Activated naive CD8-positive, alpha-beta T cell treated with anti-CD3 and anti-CD28 coated beads, Interleukin-2, amount 10 ng/mL, durations not matched to agents 7 days and 5 days (primary cell): Measurements from ENCODE around the gene RERE. TPM values are rescaled to one million over a fixed set of nuclear protein-coding genes. Genes with fewer than 3 reads are reported as not detected.

Source experiments
- ATAC-seq: fragments of 150-1000 bp; cut with Tn5 transposase; one replicate; pipeline ENCODE4 v1.10.0; 2021; ENCODE audit warnings: low read depth, moderate library complexity
- POLR2A ChIA-PET: fragments of 350-600 bp; sonication (Branson Sonifier 250); formaldehyde crosslinking; loops from one replicate; lab custom pipeline; 2021; ENCODE audit warnings: antibody characterized with exemption; lab: Charles Lee
- DNase-seq: peaks from one replicate; pipeline ENCODE4 v3.0.0; 2021
- H3K27ac Mint-ChIP-seq: one replicate; pipeline ENCODE4 v1.8.0; 2022; ENCODE audit warnings: mild to moderate bottlenecking, mixed read lengths
- H3K27me3 Mint-ChIP-seq: one replicate; pipeline ENCODE4 v1.8.0; 2022; ENCODE audit warnings: mild to moderate bottlenecking, moderate library complexity, mixed read lengths
- H3K36me3 Mint-ChIP-seq: one replicate; pipeline ENCODE4 v1.8.0; 2021; ENCODE audit warnings: mild to moderate bottlenecking, mixed read lengths
- H3K4me1 Mint-ChIP-seq: one replicate; pipeline ENCODE4 v1.8.0; 2021; ENCODE audit warnings: mixed read lengths
- H3K4me3 Mint-ChIP-seq: one replicate; pipeline ENCODE4 v1.8.0; 2022; ENCODE audit warnings: mild to moderate bottlenecking, moderate library complexity, mixed read lengths
- H3K9me3 Mint-ChIP-seq: one replicate; pipeline ENCODE4 v1.8.0; 2021; ENCODE audit warnings: mixed read lengths
- total RNA-seq, 2 experiments: library from RNA; stranded (reverse); gene quantifications; one replicate each; pipeline ENCODE4 v1.2.3, GENCODE V29; 2021

RERE gene
- total RNA-seq, 2 experiments from 2014 or later = 64.4 to 68.7 TPM

GRCh38 chr1:8329858-8330257 is 487.6 kb downstream of the RERE start:
- no peak overlapping the region for H3K27ac Mint-ChIP-seq
- ATAC-seq (no peak), DNase-seq (no peak)
- no peaks in the 10 kb centered on the region for H3K9me3 Mint-ChIP-seq
- POLR2A ChIA-PET = no interaction called here
- no peaks in the 10 kb centered on the region for H3K36me3 Mint-ChIP-seq
- no peak overlapping the region for H3K4me3 Mint-ChIP-seq
- H3K4me1 Mint-ChIP-seq = no peaks in the 10 kb centered on the region
- no peaks in the 10 kb centered on the region for H3K27me3 Mint-ChIP-seq

GRCh38 chr1:8329439-8329838 is 488.0 kb downstream of the RERE start:
- POLR2A ChIA-PET = no interaction called here
- H3K9me3 Mint-ChIP-seq = no peaks in the 10 kb centered on the region
- H3K36me3 Mint-ChIP-seq = no peaks in the 10 kb centered on the region
- H3K4me1 Mint-ChIP-seq = no peaks in the 10 kb centered on the region
- ATAC-seq = no peak
- H3K4me3 Mint-ChIP-seq = no peak overlapping the region
- no peak for DNase-seq
- no peaks in the 10 kb centered on the region for H3K27me3 Mint-ChIP-seq
- H3K27ac Mint-ChIP-seq = no peak overlapping the region

- no peak overlapping the region for H3K4me3 Mint-ChIP-seq
- no peaks in the 10 kb centered on the region for H3K9me3 Mint-ChIP-seq
- no peak overlapping the region for H3K27ac Mint-ChIP-seq
- no peaks in the 10 kb centered on the region for H3K36me3 Mint-ChIP-seq
- H3K4me1 Mint-ChIP-seq = no peaks in the 10 kb centered on the region
- POLR2A ChIA-PET = no interaction called here
- ATAC-seq (no peak), DNase-seq (no peak)
- H3K27me3 Mint-ChIP-seq = no peaks in the 10 kb centered on the region
Observed at GRCh38 chr1:8328271-8328670, 489.2 kb downstream of the RERE start.

- Mint-ChIP-seq H3K36me3 (no peaks in the 10 kb centered on the region), H3K4me3 (no peak overlapping the region), H3K9me3 (peaks cover 2% of the 10 kb centered on the region), H3K27me3 (peaks cover 3% of the 10 kb centered on the region), H3K4me1 (peaks cover 3% of the 10 kb centered on the region), H3K27ac (no peak overlapping the region)
- DNase-seq = no peak
- POLR2A ChIA-PET = no interaction called here
- no peak for ATAC-seq
Observed at GRCh38 chr1:8326265-8326664, 491.2 kb downstream of the RERE start.

- DNase-seq (no peak), ATAC-seq (no peak)
- H3K4me3 Mint-ChIP-seq = no peak overlapping the region
- peaks cover 3% of the 10 kb centered on the region for H3K4me1 Mint-ChIP-seq
- H3K27me3 Mint-ChIP-seq = peaks cover 3% of the 10 kb centered on the region
- H3K9me3 Mint-ChIP-seq = peaks cover 2% of the 10 kb centered on the region
- no peak overlapping the region for H3K27ac Mint-ChIP-seq
- no peaks in the 10 kb centered on the region for H3K36me3 Mint-ChIP-seq
- POLR2A ChIA-PET = no interaction called here
Observed at GRCh38 chr1:8325771-8326170, 491.7 kb downstream of the RERE start.

- H3K4me1 Mint-ChIP-seq = peaks cover 3% of the 10 kb centered on the region
- H3K4me3 Mint-ChIP-seq = no peak overlapping the region
- DNase-seq = no peak
- POLR2A ChIA-PET = no interaction called here
- H3K27me3 Mint-ChIP-seq = peaks cover 10% of the 10 kb centered on the region
- no peak for ATAC-seq
- H3K27ac Mint-ChIP-seq = no peak overlapping the region
- peaks cover 2% of the 10 kb centered on the region for H3K9me3 Mint-ChIP-seq
- H3K36me3 Mint-ChIP-seq = no peaks in the 10 kb centered on the region
Observed at GRCh38 chr1:8324176-8324810, 493.1 kb downstream of the RERE start.

GRCh38 chr1:8323706-8324105 is 493.7 kb downstream of the RERE start:
- Mint-ChIP-seq H3K9me3 (peaks cover 2% of the 10 kb centered on the region), H3K27me3 (peaks cover 12% of the 10 kb centered on the region), H3K4me3 (no peak overlapping the region), H3K4me1 (peaks cover 3% of the 10 kb centered on the region), H3K36me3 (no peaks in the 10 kb centered on the region), H3K27ac (no peak overlapping the region)
- POLR2A ChIA-PET = no interaction called here
- ATAC-seq (no peak), DNase-seq (no peak)

GRCh38 chr1:8321612-8322011 is 495.8 kb downstream of the RERE start:
- Mint-ChIP-seq H3K27me3 (peaks cover 25% of the 10 kb centered on the region), H3K9me3 (peaks cover 2% of the 10 kb centered on the region), H3K36me3 (no peaks in the 10 kb centered on the region), H3K27ac (no peak overlapping the region), H3K4me3 (no peak overlapping the region), H3K4me1 (peaks cover 5% of the 10 kb centered on the region)
- no peak for ATAC-seq
- DNase-seq = no peak
- POLR2A ChIA-PET = no interaction called here

- DNase-seq (no peak), ATAC-seq (no peak)
- H3K9me3 Mint-ChIP-seq = peaks cover 2% of the 10 kb centered on the region
- POLR2A ChIA-PET = interaction anchor here (0.6 kb wide), 1 partner anchor 204 kb away, joined by 4 read pairs; no protein-coding TSS in a partner anchor
- no peaks in the 10 kb centered on the region for H3K36me3 Mint-ChIP-seq
- H3K27me3 Mint-ChIP-seq = peaks cover 52% of the 10 kb centered on the region
- H3K4me3 Mint-ChIP-seq = peak overlapping the region; percentile 61
- peaks cover 5% of the 10 kb centered on the region for H3K4me1 Mint-ChIP-seq
- no peak overlapping the region for H3K27ac Mint-ChIP-seq
Observed at GRCh38 chr1:8318436-8318835, 499.0 kb downstream of the RERE start.

- DNase-seq = peak; percentile 87
- POLR2A ChIA-PET = interaction anchor here (0.6 kb wide), 1 partner anchor 205 kb away, joined by 4 read pairs; no protein-coding TSS in a partner anchor
- H3K4me1 Mint-ChIP-seq = peaks cover 5% of the 10 kb centered on the region
- peaks cover 2% of the 10 kb centered on the region for H3K9me3 Mint-ChIP-seq
- peak within 1 kb of the TSS; percentile 75 for H3K4me3 Mint-ChIP-seq
- H3K27me3 Mint-ChIP-seq = peaks cover 52% of the 10 kb centered on the region
- H3K36me3 Mint-ChIP-seq = no peaks in the 10 kb centered on the region
- ATAC-seq = peak; percentile 84
- no peak within 1 kb of the TSS for H3K27ac Mint-ChIP-seq
Observed at GRCh38 chr1:8317647-8318381, 499.6 kb downstream of the RERE start, which contains the start of gene SLC45A1. TSS of gene SLC45A1 (plus strand) at chr1:8318114. CDS start at chr1:8324330, 6,216 bp downstream.

GRCh38 chr1:8315573-8316475 is 501.6 kb downstream of the RERE start:
- Mint-ChIP-seq H3K4me3 (no peak overlapping the region), H3K27me3 (peaks cover 51% of the 10 kb centered on the region)

GRCh38 chr1:8314346-8315280 is 502.8 kb downstream of the RERE start:
- peaks cover 2% of the 10 kb centered on the region for H3K4me1 Mint-ChIP-seq
- no peaks in the 10 kb centered on the region for H3K9me3 Mint-ChIP-seq
- DNase-seq = peak; percentile 43
- H3K27me3 Mint-ChIP-seq = peaks cover 45% of the 10 kb centered on the region
- POLR2A ChIA-PET = no interaction called here
- no peak overlapping the region for H3K4me3 Mint-ChIP-seq
- H3K36me3 Mint-ChIP-seq = no peaks in the 10 kb centered on the region
- ATAC-seq = no peak
- H3K27ac Mint-ChIP-seq = no peak overlapping the region

More at GRCh38 chr1:8315573-8316475, 501.6 kb downstream of the RERE start:
- Mint-ChIP-seq H3K36me3 (no peaks in the 10 kb centered on the region), H3K27ac (no peak overlapping the region), H3K4me1 (peaks cover 2% of the 10 kb centered on the region), H3K9me3 (no peaks in the 10 kb centered on the region)
- ATAC-seq (no peak), DNase-seq (no peak)
- POLR2A ChIA-PET = no interaction called here
